Measurements from ENCODE around the gene SEPTIN10. TPM values are rescaled to one million over a fixed set of nuclear protein-coding genes. Genes with fewer than 3 reads are reported as not detected.

Gene SEPTIN10
- total RNA-seq, 1 experiment from 2014 or later, result 92.5 TPM

- H3K14ac ChIP-seq (ENCODE audit: insufficient read depth, low read length), result no peak overlapping the region
- H3K4me2 ChIP-seq (ENCODE audit: insufficient read depth, insufficient read length, low read length), result no peak overlapping the region
- no peak overlapping the region for H2AFZ ChIP-seq (ENCODE audit: low read length)
- no peaks in the 10 kb centered on the region for H3K79me1 ChIP-seq (ENCODE audit: insufficient read depth, low read depth, low read length, poor library complexity, severe bottlenecking)
- H3K9me3 ChIP-seq (ENCODE audit: control insufficient read depth, low read depth, low read length), result no peaks in the 10 kb centered on the region
- TF ChIP-seq, protein P1, sequence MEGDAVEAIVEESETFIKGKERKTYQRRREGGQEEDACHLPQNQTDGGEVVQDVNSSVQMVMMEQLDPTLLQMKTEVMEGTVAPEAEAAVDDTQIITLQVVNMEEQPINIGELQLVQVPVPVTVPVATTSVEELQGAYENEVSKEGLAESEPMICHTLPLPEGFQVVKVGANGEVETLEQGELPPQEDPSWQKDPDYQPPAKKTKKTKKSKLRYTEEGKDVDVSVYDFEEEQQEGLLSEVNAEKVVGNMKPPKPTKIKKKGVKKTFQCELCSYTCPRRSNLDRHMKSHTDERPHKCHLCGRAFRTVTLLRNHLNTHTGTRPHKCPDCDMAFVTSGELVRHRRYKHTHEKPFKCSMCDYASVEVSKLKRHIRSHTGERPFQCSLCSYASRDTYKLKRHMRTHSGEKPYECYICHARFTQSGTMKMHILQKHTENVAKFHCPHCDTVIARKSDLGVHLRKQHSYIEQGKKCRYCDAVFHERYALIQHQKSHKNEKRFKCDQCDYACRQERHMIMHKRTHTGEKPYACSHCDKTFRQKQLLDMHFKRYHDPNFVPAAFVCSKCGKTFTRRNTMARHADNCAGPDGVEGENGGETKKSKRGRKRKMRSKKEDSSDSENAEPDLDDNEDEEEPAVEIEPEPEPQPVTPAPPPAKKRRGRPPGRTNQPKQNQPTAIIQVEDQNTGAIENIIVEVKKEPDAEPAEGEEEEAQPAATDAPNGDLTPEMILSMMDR (conservative IDR thresholded peaks at IDR 0.05), result no peak
- no peak overlapping the region for H3T11ph ChIP-seq (ENCODE audit: low read length)
- no peak overlapping the region for H4K8ac ChIP-seq (replicated peaks; ENCODE audit: insufficient read length, low read depth, low read length)
- no peak overlapping the region for H3K56ac ChIP-seq (ENCODE audit: insufficient read length, low read depth, low read length)
- no peak overlapping the region for H2BK120ac ChIP-seq (ENCODE audit: low read depth, low read length, poor library complexity, severe bottlenecking)
- no peak overlapping the region for H4K5ac ChIP-seq (ENCODE audit: insufficient read length, low read depth, low read length)
- H3K4ac ChIP-seq (ENCODE audit: low read depth, low read length), result no peak overlapping the region
- Mint-ChIP-seq H3K4me1 (peaks cover 0 to 8% of the 10 kb centered on the region in 2 experiments; a peak in 1 of 4 replicates), H3K4me3 (no peak overlapping the region), H3K27me3 (ENCODE audit: low read depth) (no peaks in the 10 kb centered on the region; the same call in 1 of the 2 replicates), H3K36me3 (ENCODE audit: insufficient read depth in 1 of 3, low read depth in 3 of 3) (no peaks in the 10 kb centered on the region), H3K9me3 (no peaks in the 10 kb centered on the region), H3K27ac (no peak overlapping the region)
- no peak overlapping the region for H2AK5ac ChIP-seq (ENCODE audit: insufficient read length, low read length)
- H3K18ac ChIP-seq (ENCODE audit: insufficient read length, low read depth, low read length), result no peak overlapping the region
- DNase-seq, result no peak
- no peak overlapping the region for H3K23ac ChIP-seq (ENCODE audit: insufficient read length, low read depth, low read length)
- no peaks in the 10 kb centered on the region for H3K23me2 ChIP-seq (ENCODE audit: insufficient read length, low read depth, low read length, poor library complexity, severe bottlenecking)
- H2BK5ac ChIP-seq (ENCODE audit: insufficient read length, low read length), result no peak overlapping the region
- H3K79me2 ChIP-seq (ENCODE audit: insufficient read depth, low read length), result no peaks in the 10 kb centered on the region
- H2BK20ac ChIP-seq (ENCODE audit: low read depth, low read length, poor library complexity, severe bottlenecking), result no peak overlapping the region
- H2BK15ac ChIP-seq (ENCODE audit: low read depth, low read length), result no peak overlapping the region
- no peak overlapping the region for H2BK12ac ChIP-seq (ENCODE audit: insufficient read length, low read depth, low read length)
- no CpG with 5 or more reads among the region's 7 CpGs for WGBS (ENCODE audit: extremely low coverage, insufficient read length, low lambda C conversion rate)
- H4K20me1 ChIP-seq (ENCODE audit: control insufficient read depth, insufficient read depth, insufficient read length), result no peaks in the 10 kb centered on the region
- H3K27ac ChIP-seq (ENCODE audit: insufficient read length, low read depth, low read length), result no peak overlapping the region
- no peaks in the 10 kb centered on the region for H3K27me3 ChIP-seq (ENCODE audit: insufficient read depth, low read length)
- H3K4me1 ChIP-seq (ENCODE audit: insufficient read depth, low read length), result no peaks in the 10 kb centered on the region
- H4K91ac ChIP-seq (ENCODE audit: insufficient read length, low read depth, low read length), result no peak overlapping the region
- H3K9ac ChIP-seq (ENCODE audit: extremely low read depth, insufficient read length, low read length), result no peak overlapping the region
These were observed 106.5 kb downstream of the SEPTIN10 start for GRCh38 chr2:109507217-109507616.
